H1 (cell line): Measurements from ENCODE around the gene ZNF367. TPM values are rescaled to one million over a fixed set of nuclear protein-coding genes. Genes with fewer than 3 reads are reported as not detected.

Experiments used
- CTCF ChIA-PET: fragments of 300-600 bp; sonication (Branson Sonifier 250); formaldehyde crosslinking; loops from one replicate; lab custom pipeline; 2021; ENCODE audit not compliant: partially characterized antibody; lab: Charles Lee
- POLR2A ChIA-PET: fragments of 300-600 bp; sonication (Branson Sonifier 250); formaldehyde crosslinking; loops from one replicate; lab custom pipeline; 2021; ENCODE audit warnings: inconsistent platforms; ENCODE audit not compliant: partially characterized antibody; lab: Charles Lee
- DNase-seq, 2 experiments: peaks; one replicate each; pipeline versions ENCODE4 v3.0.0 to v3.0.0-alpha.2; 2010 to 2022; ENCODE audit warnings: low spot score in 2 of 2, low read depth in 1 of 2, mixed read lengths in 1 of 2
- FAIRE-seq: peaks from 2 replicates; lab custom pipeline; 2011; peaks lifted over from hg19 to GRCh38; lab: Jason Lieb, UNC
- H2AFZ ChIP-seq: 2 replicates; pipeline ENCODE4 v1.8.1; 2012; ENCODE audit warnings: low read length, inconsistent platforms
- H2AK5ac ChIP-seq: 2 replicates; pipeline ENCODE4 v1.6.1; 2013; ENCODE audit warnings: low read depth, low read length
- H2BK120ac ChIP-seq: replicated peaks from 2 replicates; pipeline ENCODE3; 2013; ENCODE audit warnings: low read depth, low read length, inconsistent platforms
- H2BK12ac ChIP-seq: 2 replicates; pipeline ENCODE4 v1.6.1; 2013; ENCODE audit warnings: low read depth, low read length
- H2BK15ac ChIP-seq: 2 replicates; pipeline ENCODE4 v1.6.1; 2013; ENCODE audit warnings: low read length
- H2BK20ac ChIP-seq: 2 replicates; pipeline ENCODE4 v1.6.1; 2013; ENCODE audit warnings: low read length
- H2BK5ac ChIP-seq: 2 replicates; pipeline ENCODE4 v1.6.1; 2013; ENCODE audit warnings: low read depth, low read length
- H3K14ac ChIP-seq: 2 replicates; pipeline ENCODE4 v1.6.1; 2013; ENCODE audit warnings: inconsistent platforms; ENCODE audit not compliant: insufficient read length
- H3K18ac ChIP-seq: 2 replicates; pipeline ENCODE4 v1.6.1; 2013; ENCODE audit warnings: low read length; ENCODE audit errors: extremely low read depth
- H3K23ac ChIP-seq: 2 replicates; pipeline ENCODE4 v1.6.1; 2013; ENCODE audit warnings: inconsistent platforms; ENCODE audit not compliant: insufficient read length
- H3K23me2 ChIP-seq: 2 replicates; pipeline ENCODE4 v1.6.1; 2013; ENCODE audit warnings: low read depth, low read length
- H3K27ac ChIP-seq: 2 replicates; pipeline ENCODE4 v1.6.1; 2011; ENCODE audit warnings: low read depth, low read length, inconsistent platforms
- H3K27me3 ChIP-seq, 4 experiments: replicated peaks in 1 of 4; 1 replicate in 1 of 4; 2 replicates in 3 of 4; pipeline versions ENCODE4 v1.6.1 to v1.8.1; 2011 to 2013; ENCODE audit warnings: low read length in 3 of 4, mild to moderate bottlenecking in 3 of 4, inconsistent platforms in 2 of 4, mixed read lengths in 2 of 4, moderate library complexity in 1 of 4; ENCODE audit not compliant: control insufficient read depth in 3 of 4, insufficient read depth in 3 of 4; ENCODE audit errors: extremely low read depth in 1 of 4
- H3K36me3 ChIP-seq, 4 experiments: 2 replicates each; pipeline versions ENCODE4 v1.6.1 to v1.8.1; 2011 to 2013; ENCODE audit warnings: mild to moderate bottlenecking in 4 of 4, low read length in 3 of 4, moderate library complexity in 2 of 4, control low read depth in 1 of 4, inconsistent platforms in 1 of 4; ENCODE audit not compliant: insufficient read depth in 4 of 4, control insufficient read depth in 2 of 4
- H3K4ac ChIP-seq: replicated peaks from 2 replicates; pipeline ENCODE3; 2013; ENCODE audit warnings: low read length, low read depth, mixed read lengths, inconsistent platforms; ENCODE audit not compliant: insufficient read length
- H3K4me1 ChIP-seq, 4 experiments: replicated peaks in 1 of 4; 1 replicate in 1 of 4; 2 replicates in 3 of 4; pipeline versions ENCODE4 v1.6.1 to v1.8.1; 2011 to 2013; ENCODE audit warnings: low read length in 3 of 4, inconsistent platforms in 2 of 4, mixed read lengths in 1 of 4; ENCODE audit not compliant: insufficient read depth in 4 of 4, control insufficient read depth in 3 of 4
- H3K4me2 ChIP-seq, 2 experiments: 2 replicates each; pipeline versions ENCODE4 v1.6.1 to v1.8.1; 2011 to 2013; ENCODE audit warnings: low read depth in 2 of 2, low read length in 2 of 2, control low read depth in 1 of 2, inconsistent platforms in 1 of 2, mild to moderate bottlenecking in 1 of 2; ENCODE audit not compliant: insufficient read depth in 1 of 2
- H3K4me3 ChIP-seq, 4 experiments: fragments of 200-600, 300-600 bp in 1 of 4; sonication (generic), shearing (Covaris generic), sonication (Bioruptor Twin) in 1 of 4; 2 replicates each; pipeline versions ENCODE4 v1.5.1 to v1.8.1; 2011 to 2016; ENCODE audit warnings: low read length in 4 of 4, low read depth in 3 of 4, control low read depth in 2 of 4, inconsistent platforms in 2 of 4, mild to moderate bottlenecking in 2 of 4, mixed read lengths in 1 of 4, moderate library complexity in 1 of 4; ENCODE audit not compliant: insufficient read depth in 2 of 4; ENCODE audit errors: extremely low read depth in 1 of 4
- H3K56ac ChIP-seq: replicated peaks from 2 replicates; pipeline ENCODE3; 2013; ENCODE audit warnings: low read depth, mild to moderate bottlenecking, mixed read lengths, low read length, inconsistent platforms; ENCODE audit not compliant: insufficient read length
- H3K79me1 ChIP-seq: 2 replicates; pipeline ENCODE4 v1.6.1; 2013; ENCODE audit warnings: low read depth, low read length, control low read depth
- H3K79me2 ChIP-seq, 2 experiments: 2 replicates each; pipeline versions ENCODE4 v1.6.1 to v1.8.1; 2012 to 2013; ENCODE audit warnings: low read length in 2 of 2, mild to moderate bottlenecking in 2 of 2, inconsistent platforms in 1 of 2; ENCODE audit not compliant: insufficient read depth in 2 of 2, control insufficient read depth in 1 of 2
- H3K9ac ChIP-seq, 4 experiments: replicated peaks in 1 of 4; 1 replicate in 1 of 4; 2 replicates in 3 of 4; pipeline versions ENCODE4 v1.6.1 to v1.8.1; 2011 to 2013; ENCODE audit warnings: low read depth in 3 of 4, low read length in 3 of 4, control low read depth in 2 of 4, mild to moderate bottlenecking in 2 of 4, moderate library complexity in 2 of 4, inconsistent platforms in 1 of 4; ENCODE audit errors: extremely low read depth in 1 of 4
- H3K9me3 ChIP-seq, 2 experiments: 2 replicates each; pipeline versions ENCODE4 v1.6.1 to v1.8.1; 2012 to 2013; ENCODE audit warnings: mild to moderate bottlenecking in 2 of 2, moderate library complexity in 2 of 2, control low read depth in 1 of 2, inconsistent platforms in 1 of 2, low read depth in 1 of 2, low read length in 1 of 2, mixed read lengths in 1 of 2; ENCODE audit not compliant: insufficient read depth in 2 of 2
- H4K20me1 ChIP-seq, 2 experiments: replicated peaks in 1 of 2; 2 replicates each; pipeline versions ENCODE3 to v1.8.1; 2011 to 2013; ENCODE audit warnings: inconsistent platforms in 2 of 2, low read length in 2 of 2, mild to moderate bottlenecking in 1 of 2; ENCODE audit not compliant: insufficient read depth in 2 of 2, control insufficient read depth in 1 of 2
- H4K5ac ChIP-seq: 2 replicates; pipeline ENCODE4 v1.6.1; 2013; ENCODE audit warnings: low read length, low read depth, mixed read lengths, inconsistent platforms; ENCODE audit not compliant: insufficient read length
- H4K8ac ChIP-seq: 2 replicates; pipeline ENCODE4 v1.8.0; 2013; ENCODE audit warnings: mild to moderate bottlenecking, moderate library complexity, low read length, inconsistent platforms; ENCODE audit not compliant: insufficient read depth; ENCODE audit errors: extremely low read depth
- H4K91ac ChIP-seq: replicated peaks from 2 replicates; pipeline ENCODE3; 2013; ENCODE audit warnings: low read length, mixed read lengths, inconsistent platforms; ENCODE audit not compliant: insufficient read length
- BCL11A ChIP-seq, 2 experiments: IDR thresholded peaks; one replicate each; pipeline ENCODE4 v1.6.1; 2011; ENCODE audit warnings: low read depth in 2 of 2, low read length in 2 of 2, mild to moderate bottlenecking in 2 of 2
- CHD1 ChIP-seq: IDR thresholded peaks from 2 replicates; pipeline ENCODE4 v1.6.1; 2012; ENCODE audit warnings: low read depth, low read length, improper control_type of control experiment
- GABPA ChIP-seq: IDR thresholded peaks from 2 replicates; pipeline ENCODE4 v1.6.1; 2011; ENCODE audit warnings: mild to moderate bottlenecking, low read length, moderate library complexity, borderline replicate concordance; ENCODE audit not compliant: insufficient read depth
- JUND ChIP-seq: IDR thresholded peaks from 2 replicates; pipeline ENCODE4 v1.6.1; 2011; ENCODE audit warnings: mild to moderate bottlenecking, improper control_type of control experiment, low read length
- PHF8 ChIP-seq: fragments of 200-600 bp; sonication (generic); conservative IDR thresholded peaks from 2 replicates; pipeline ENCODE4 v1.7.1; 2012; ENCODE audit warnings: low read depth, mild to moderate bottlenecking, inconsistent platforms, low read length, moderate library complexity
- TAF7 ChIP-seq: optimal IDR thresholded peaks from 2 replicates; pipeline ENCODE3; 2011; ENCODE audit warnings: low read depth, mild to moderate bottlenecking, inconsistent platforms, low read length, moderate library complexity, borderline replicate concordance
- YY1 ChIP-seq: IDR thresholded peaks from 2 replicates; pipeline ENCODE4 v1.6.1; 2011; ENCODE audit warnings: low read depth, mild to moderate bottlenecking, low read length
- ZNF274 ChIP-seq: IDR thresholded peaks from 2 replicates; pipeline ENCODE4 v1.7.0; 2012; ENCODE audit warnings: low read length, borderline replicate concordance; ENCODE audit errors: extremely low read depth
- WGBS, 2 experiments: shearing (Covaris generic) in 1 of 2; methylation state at CpG; one replicate each; pipeline versions ENCODE4 v1.1.6 to v1.1.7; 2013 to 2015; ENCODE audit warnings: low lambda C conversion rate in 2 of 2, mixed read lengths in 2 of 2, inconsistent platforms in 1 of 2, low coverage in 1 of 2, missing lambda C conversion rate in 1 of 2; ENCODE audit not compliant: insufficient replicate concordance in 2 of 2, insufficient coverage in 1 of 2, insufficient read length in 1 of 2; ENCODE audit errors: extremely low coverage in 1 of 2, missing lambda C conversion rate in 1 of 2; 5-methylcytosine and 5-hydroxymethylcytosine counted together
- polyA plus RNA-seq, 7 experiments: library from polyadenylated mRNA; depleted of rRNA in 3 of 7; stranded (reverse) in 5 of 7; unstranded in 2 of 7; fragments of >200 nt in 5 of 7; fragments of 200-250 nt in 2 of 7; gene quantifications; 1 replicate in 5 of 7; 2 replicates in 1 of 7; 4 replicates in 1 of 7; pipeline versions ENCODE4 v1.2.1 to v1.2.3, GENCODE V29; 2011 to 2013; ENCODE audit warnings: missing spikeins in 2 of 7, mixed read lengths in 2 of 7
- total RNA-seq: library from RNA; stranded (reverse); fragmentation: NEBNext Ultra II Directional; extraction: Animal tissue kit (Norgen Biotek cat#: 25700); gene quantifications from 2 replicates; pipeline ENCODE4 v1.2.1, GENCODE V29; 2021
- TF ChIP-seq, protein P1 (sequence below): IDR thresholded peaks from 2 replicates; pipeline ENCODE4 v1.6.1; 2012; ENCODE audit warnings: inconsistent platforms

The ZNF367 gene
- total and polyA plus RNA-seq, 2 of the 8 experiments (the other 6 are each of a cell fraction or from before 2014, with no cell fraction given): 2.2 to 8.2 TPM

DNA sequence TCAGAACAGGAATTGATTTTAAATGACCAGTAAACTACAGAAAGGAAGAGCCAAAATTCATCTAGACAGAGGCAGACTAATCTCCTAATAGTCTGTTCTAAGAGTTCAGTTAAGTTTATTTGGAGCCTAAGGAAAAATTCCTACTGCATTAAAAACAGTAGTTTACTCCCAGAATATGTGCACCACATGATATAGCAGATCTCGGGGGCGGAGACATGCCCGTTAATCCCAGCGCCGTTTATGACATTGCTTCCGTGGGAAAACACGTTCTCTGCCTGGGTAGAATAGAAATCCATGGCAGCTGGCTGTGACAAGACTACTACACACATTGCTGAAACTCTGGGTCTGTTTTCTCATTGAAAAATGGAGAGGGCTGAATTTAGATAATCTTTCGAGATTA lies 43.2 kb upstream of the ZNF367 start:
- Histone ChIP-seq H2AFZ (no peak overlapping the region), H3K4me3 (no peak overlapping the region), H3K56ac (no peak overlapping the region), H3K79me2 (no peaks in the 10 kb centered on the region), H3K14ac (no peak overlapping the region), H2BK120ac (no peak overlapping the region), H2BK15ac (no peak overlapping the region), H3K23ac (no peak overlapping the region), H4K8ac (no peak overlapping the region), H3K27me3 (no peaks in the 10 kb centered on the region), H2BK12ac (no peak overlapping the region; the same call in 1 of the 2 replicates), H3K27ac (no peak overlapping the region), H3K9me3 (no peaks in the 10 kb centered on the region), H2BK20ac (no peak overlapping the region), H3K4me2 (no peak overlapping the region), H3K4ac (no peak overlapping the region), H3K79me1 (no peaks in the 10 kb centered on the region), H2AK5ac (no peak overlapping the region), H3K18ac (no peak overlapping the region), H2BK5ac (no peak overlapping the region), H3K36me3 (peaks cover 0 to 14% (median 3%) of the 10 kb centered on the region in 4 experiments; a peak in 5 of 8 replicates), H3K4me1 (peaks cover 4 to 9% (median 8%) of the 10 kb centered on the region in 4 experiments; a peak in 5 of 7 replicates), H3K23me2 (no peaks in the 10 kb centered on the region), H3K9ac (no peak overlapping the region), H4K20me1 (peaks cover 0 to 1% of the 10 kb centered on the region in 2 experiments), H4K5ac (no peak overlapping the region), H4K91ac (no peak overlapping the region)
- WGBS, 2 experiments: 91% methylated on average over 8 of the region's 8 CpGs; no CpG with 5 or more reads in 1 of the 2 experiments
- FAIRE-seq (no peak), DNase-seq (no peak)
- POLR2A ChIA-PET: interaction anchor here (0.6 to 1.8 kb wide), 3 partner anchors 9 to 42 kb away, joined by 3 to 9 read pairs (median 3); no protein-coding TSS in a partner anchor
- CTCF ChIA-PET: interaction anchor here (1.6 kb wide), 1 partner anchor 10 kb away, joined by 7 read pairs; no protein-coding TSS in a partner anchor
- no peak for TF ChIP-seq JUND
- no peak for TF ChIP-seq GABPA
- no peak for TF ChIP-seq TAF7
- TF ChIP-seq, protein P1, sequence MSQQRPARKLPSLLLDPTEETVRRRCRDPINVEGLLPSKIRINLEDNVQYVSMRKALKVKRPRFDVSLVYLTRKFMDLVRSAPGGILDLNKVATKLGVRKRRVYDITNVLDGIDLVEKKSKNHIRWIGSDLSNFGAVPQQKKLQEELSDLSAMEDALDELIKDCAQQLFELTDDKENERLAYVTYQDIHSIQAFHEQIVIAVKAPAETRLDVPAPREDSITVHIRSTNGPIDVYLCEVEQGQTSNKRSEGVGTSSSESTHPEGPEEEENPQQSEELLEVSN: no peak
- no peak for TF ChIP-seq PHF8
- TF ChIP-seq ZNF274: no peak
- no peak for TF ChIP-seq YY1
- no peak for TF ChIP-seq CHD1
- TF ChIP-seq BCL11A (IDR thresholded peaks at IDR 0.05; ENCODE audit: low read depth in 2 of 2, low read length in 2 of 2): no peak
